ENCODE measurements around the gene STING1.

The STING1 gene

GRCh38 chr5:139494256-139494655, 11.7 kb upstream of the STING1 start:
- TF ChIP-seq SIN3A (IDR thresholded peaks at IDR 0.05; ENCODE audit: borderline replicate concordance, insufficient read depth, low read length) = no peak
- TF ChIP-seq TAF1 (IDR thresholded peaks at IDR 0.05; ENCODE audit: borderline replicate concordance, insufficient read depth, low read length) = no peak
- no peak for TF ChIP-seq POLR2AphosphoS5 (IDR thresholded peaks at IDR 0.05; ENCODE audit: low read depth, low read length)
- no peak for TF ChIP-seq REST (IDR thresholded peaks at IDR 0.05; ENCODE audit: insufficient read depth in 1 of 2, low read depth in 2 of 2, low read length in 2 of 2)
- TF ChIP-seq FOXP2 (optimal IDR thresholded peaks at IDR 0.05; ENCODE audit: borderline replicate concordance, extremely low read depth, extremely low read length, insufficient read depth) = no peak

GRCh38 chr5:139492700-139493192, 10.2 kb upstream of the STING1 start:
- TF ChIP-seq FOXP2 (optimal IDR thresholded peaks at IDR 0.05; ENCODE audit: borderline replicate concordance, extremely low read depth, extremely low read length, insufficient read depth) = no peak
- TF ChIP-seq POLR2AphosphoS5 (IDR thresholded peaks at IDR 0.05; ENCODE audit: low read depth, low read length) = no peak
- TF ChIP-seq SIN3A (IDR thresholded peaks at IDR 0.05; ENCODE audit: borderline replicate concordance, insufficient read depth, low read length) = no peak
- no peak for TF ChIP-seq TAF1 (IDR thresholded peaks at IDR 0.05; ENCODE audit: borderline replicate concordance, insufficient read depth, low read length)
- no peak for TF ChIP-seq REST (IDR thresholded peaks at IDR 0.05; ENCODE audit: insufficient read depth in 1 of 2, low read depth in 2 of 2, low read length in 2 of 2)

GRCh38 chr5:139488260-139488659, 5.7 kb upstream of the STING1 start:
- no peak for TF ChIP-seq POLR2AphosphoS5 (IDR thresholded peaks at IDR 0.05; ENCODE audit: low read depth, low read length)

GRCh38 chr5:139486201-139486600, 3.6 kb upstream of the STING1 start:
- TF ChIP-seq POLR2AphosphoS5 (IDR thresholded peaks at IDR 0.05; ENCODE audit: low read depth, low read length) (no peak), FOXP2 (optimal IDR thresholded peaks at IDR 0.05; ENCODE audit: borderline replicate concordance, extremely low read depth, extremely low read length, insufficient read depth) (no peak), TAF1 (IDR thresholded peaks at IDR 0.05; ENCODE audit: borderline replicate concordance, insufficient read depth, low read length) (no peak)

- TF ChIP-seq SIN3A (IDR thresholded peaks at IDR 0.05; ENCODE audit: borderline replicate concordance, insufficient read depth, low read length) = no peak
- no peak for TF ChIP-seq POLR2AphosphoS5 (IDR thresholded peaks at IDR 0.05; ENCODE audit: low read depth, low read length)
- no peak for TF ChIP-seq TAF1 (IDR thresholded peaks at IDR 0.05; ENCODE audit: borderline replicate concordance, insufficient read depth, low read length)
- no peak for TF ChIP-seq REST (IDR thresholded peaks at IDR 0.05; ENCODE audit: insufficient read depth in 1 of 2, low read depth in 2 of 2, low read length in 2 of 2)
- no peak for TF ChIP-seq FOXP2 (optimal IDR thresholded peaks at IDR 0.05; ENCODE audit: borderline replicate concordance, extremely low read depth, extremely low read length, insufficient read depth)
Observed at GRCh38 chr5:139481580-139482049, 943 bp downstream of the STING1 start.

- TF ChIP-seq FOXP2 (optimal IDR thresholded peaks at IDR 0.05; ENCODE audit: borderline replicate concordance, extremely low read depth, extremely low read length, insufficient read depth) = no peak
- TF ChIP-seq SIN3A (IDR thresholded peaks at IDR 0.05; ENCODE audit: borderline replicate concordance, insufficient read depth, low read length) = no peak
- no peak for TF ChIP-seq TAF1 (IDR thresholded peaks at IDR 0.05; ENCODE audit: borderline replicate concordance, insufficient read depth, low read length)
- no peak for TF ChIP-seq POLR2AphosphoS5 (IDR thresholded peaks at IDR 0.05; ENCODE audit: low read depth, low read length)
- TF ChIP-seq REST (IDR thresholded peaks at IDR 0.05; ENCODE audit: insufficient read depth in 1 of 2, low read depth in 2 of 2, low read length in 2 of 2) = no peak
Observed at GRCh38 chr5:139481122-139481533, 1.4 kb downstream of the STING1 start.
